ENCODE measurements around the gene SYNM.

DNA sequence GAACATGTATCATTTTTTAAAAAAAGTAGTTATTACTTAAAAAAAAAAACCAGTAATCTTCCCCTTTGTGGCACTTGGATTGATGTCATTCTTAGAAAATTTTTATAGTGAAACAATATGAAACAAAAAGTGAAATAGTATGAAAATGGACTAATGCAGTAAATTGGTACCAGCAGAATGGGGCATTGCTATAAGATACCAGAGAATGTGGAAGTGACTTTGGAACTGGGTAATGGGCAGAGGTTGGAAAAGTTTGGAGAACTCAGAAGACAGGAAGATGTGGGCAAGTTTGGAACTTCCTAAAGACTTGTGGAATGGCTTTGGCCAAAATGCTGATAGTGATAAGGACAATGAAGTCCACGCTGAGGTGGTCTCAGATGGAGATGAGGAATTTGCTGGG is 77.9 kb downstream of the SYNM start:
- no peak for TF ChIP-seq POLR2A (IDR thresholded peaks at IDR 0.05)
- TF ChIP-seq, protein P1, sequence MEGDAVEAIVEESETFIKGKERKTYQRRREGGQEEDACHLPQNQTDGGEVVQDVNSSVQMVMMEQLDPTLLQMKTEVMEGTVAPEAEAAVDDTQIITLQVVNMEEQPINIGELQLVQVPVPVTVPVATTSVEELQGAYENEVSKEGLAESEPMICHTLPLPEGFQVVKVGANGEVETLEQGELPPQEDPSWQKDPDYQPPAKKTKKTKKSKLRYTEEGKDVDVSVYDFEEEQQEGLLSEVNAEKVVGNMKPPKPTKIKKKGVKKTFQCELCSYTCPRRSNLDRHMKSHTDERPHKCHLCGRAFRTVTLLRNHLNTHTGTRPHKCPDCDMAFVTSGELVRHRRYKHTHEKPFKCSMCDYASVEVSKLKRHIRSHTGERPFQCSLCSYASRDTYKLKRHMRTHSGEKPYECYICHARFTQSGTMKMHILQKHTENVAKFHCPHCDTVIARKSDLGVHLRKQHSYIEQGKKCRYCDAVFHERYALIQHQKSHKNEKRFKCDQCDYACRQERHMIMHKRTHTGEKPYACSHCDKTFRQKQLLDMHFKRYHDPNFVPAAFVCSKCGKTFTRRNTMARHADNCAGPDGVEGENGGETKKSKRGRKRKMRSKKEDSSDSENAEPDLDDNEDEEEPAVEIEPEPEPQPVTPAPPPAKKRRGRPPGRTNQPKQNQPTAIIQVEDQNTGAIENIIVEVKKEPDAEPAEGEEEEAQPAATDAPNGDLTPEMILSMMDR (IDR thresholded peaks at IDR 0.05): no peak

Measured in body of pancreas (tissue), 4 donors.